CD4-positive, alpha-beta T cell treated with Interleukin-6 for 4 hours (primary cell): ENCODE results near the gene PTPRC.
A peak's percentile ranks its signal among the peaks of the same experiment; 100 is the strongest.

Experiments
- DNase-seq: peaks from one replicate; pipeline ENCODE4 v3.0.0-alpha.2; 2020; ENCODE audit warnings: mixed read lengths

Gene PTPRC

DNA sequence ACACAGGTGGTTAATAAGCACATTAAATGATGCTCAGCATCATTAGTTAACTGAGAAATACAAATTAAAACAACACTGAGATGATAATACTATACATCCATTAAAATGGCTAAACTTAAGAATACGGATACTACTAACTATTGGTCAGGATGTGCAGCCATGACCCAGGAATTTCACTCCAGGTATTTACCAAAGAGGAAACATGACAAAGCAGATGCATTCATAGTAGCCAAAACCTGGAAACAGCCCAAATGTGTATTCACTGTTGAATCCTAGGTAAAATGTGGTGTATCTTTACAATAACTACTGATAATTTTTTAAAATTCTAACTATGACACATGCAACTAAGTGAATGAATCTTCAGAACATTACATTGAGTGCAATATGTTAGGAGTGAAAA, 73.0 kb downstream of the PTPRC start:
- no peak for DNase-seq

DNA sequence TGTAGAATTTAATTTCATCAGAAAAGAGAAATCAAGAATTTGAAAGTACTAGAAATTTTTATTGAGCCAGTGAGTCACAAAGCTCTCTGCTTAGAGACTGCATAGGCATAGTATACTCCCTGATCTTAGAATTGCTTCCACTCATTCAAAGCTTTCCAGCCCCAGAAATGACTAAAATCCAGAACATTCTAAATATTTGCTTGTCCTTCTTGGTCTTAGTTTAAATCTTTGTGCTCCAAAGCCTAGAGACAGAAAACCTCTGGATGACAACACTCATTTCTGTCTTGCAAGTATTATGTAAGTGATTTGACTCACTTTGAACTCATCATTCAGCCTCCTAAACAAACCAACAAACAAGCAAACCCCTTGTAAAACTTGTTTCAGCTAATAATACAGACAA, 74.2 kb downstream of the PTPRC start:
- DNase-seq: no peak

DNA sequence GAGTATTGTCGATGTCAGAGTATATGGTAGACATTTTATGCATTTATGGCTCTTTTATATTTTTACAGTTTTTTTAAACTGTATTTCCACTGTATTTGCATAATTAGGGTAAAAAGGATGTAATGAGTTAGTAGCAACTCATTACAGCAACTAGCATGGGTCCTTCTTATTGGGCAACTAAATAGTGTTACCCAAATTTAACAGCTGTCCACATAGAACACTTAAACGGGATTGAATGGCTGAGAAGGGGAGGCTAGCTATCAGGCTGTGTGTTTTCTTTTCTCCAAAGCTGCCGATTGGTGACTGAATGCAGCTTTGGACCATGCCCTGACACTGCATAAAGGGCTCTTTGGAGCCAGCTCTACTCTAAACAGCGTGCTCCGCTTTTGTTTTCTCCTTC, 75.4 kb downstream of the PTPRC start:
- DNase-seq: no peak

DNA sequence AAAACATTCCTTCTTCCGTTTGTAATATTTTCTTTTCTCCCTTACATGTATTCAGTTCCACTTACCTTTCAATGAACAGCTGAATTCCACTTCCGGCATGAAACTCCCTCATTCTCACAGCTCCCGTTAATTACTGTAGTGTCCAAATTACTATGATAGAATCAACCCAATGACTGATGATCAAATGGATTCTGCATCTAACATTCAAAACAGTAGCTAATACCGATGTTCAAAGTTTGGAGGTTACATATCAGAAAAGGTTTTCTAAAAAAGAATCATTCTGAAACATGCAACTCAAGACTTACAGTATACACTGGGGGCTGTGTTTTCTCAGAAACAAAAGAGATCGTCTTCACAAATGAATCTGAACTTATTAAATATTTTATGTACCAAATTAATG, 77.2 kb downstream of the PTPRC start:
- DNase-seq: no peak

DNA sequence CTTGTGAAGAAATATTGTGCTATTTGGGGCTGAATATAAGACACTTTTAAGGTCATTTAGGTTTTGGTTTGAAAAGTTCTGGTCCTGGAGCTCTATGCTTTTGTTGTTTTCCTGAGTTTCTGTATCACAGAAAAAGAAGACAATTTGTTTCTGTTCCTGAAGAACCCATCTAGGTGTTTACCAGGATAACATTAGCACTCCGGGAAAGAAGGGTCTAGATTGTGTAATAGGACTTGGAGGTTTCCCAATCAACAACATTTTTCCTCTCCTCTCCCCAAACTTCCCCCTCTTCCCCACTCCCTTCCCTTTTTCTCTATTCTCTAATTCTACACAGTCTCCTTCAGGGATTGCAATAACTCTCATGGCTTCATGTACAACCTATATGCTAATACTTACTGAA, 78.7 kb downstream of the PTPRC start:
- no peak for DNase-seq

DNA sequence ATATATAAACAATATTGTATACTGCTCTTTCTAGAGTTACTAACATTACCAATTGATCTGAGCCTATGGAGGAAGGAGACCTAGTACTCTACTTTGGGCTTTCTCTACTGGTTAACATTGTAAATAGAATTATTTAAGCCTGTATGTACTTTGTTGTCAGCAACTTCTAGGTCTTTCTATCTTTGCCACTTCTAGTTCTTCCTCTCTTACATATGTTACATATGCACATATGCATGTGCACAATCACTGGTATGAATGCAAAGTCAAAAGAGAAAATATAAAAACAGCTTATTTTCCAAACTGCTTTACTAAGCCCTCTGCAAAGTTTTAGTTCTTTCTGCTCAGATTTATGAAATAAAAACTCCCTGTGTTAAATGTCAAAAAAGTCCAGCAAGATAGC, 84.3 kb downstream of the PTPRC start:
- no peak for DNase-seq

DNA sequence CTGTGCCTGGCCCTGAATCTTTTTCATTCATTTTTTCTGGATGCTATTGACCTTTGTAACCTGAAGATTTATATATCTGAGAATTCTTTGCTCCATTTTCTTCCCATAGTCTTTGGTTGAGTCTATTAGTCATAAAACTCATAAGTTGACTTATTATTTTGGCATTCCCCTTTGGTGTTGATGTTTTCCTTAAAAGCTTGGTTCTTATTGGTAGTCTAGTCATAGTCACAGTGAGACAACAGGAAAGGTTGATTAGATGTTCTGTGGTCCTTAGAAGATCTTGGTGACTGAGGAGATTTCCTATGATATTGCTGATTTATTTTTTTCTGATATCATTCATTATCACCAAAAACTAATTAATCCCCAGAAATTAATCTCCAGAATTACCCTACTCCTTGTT, 86.2 kb downstream of the PTPRC start:
- no peak for DNase-seq

DNA sequence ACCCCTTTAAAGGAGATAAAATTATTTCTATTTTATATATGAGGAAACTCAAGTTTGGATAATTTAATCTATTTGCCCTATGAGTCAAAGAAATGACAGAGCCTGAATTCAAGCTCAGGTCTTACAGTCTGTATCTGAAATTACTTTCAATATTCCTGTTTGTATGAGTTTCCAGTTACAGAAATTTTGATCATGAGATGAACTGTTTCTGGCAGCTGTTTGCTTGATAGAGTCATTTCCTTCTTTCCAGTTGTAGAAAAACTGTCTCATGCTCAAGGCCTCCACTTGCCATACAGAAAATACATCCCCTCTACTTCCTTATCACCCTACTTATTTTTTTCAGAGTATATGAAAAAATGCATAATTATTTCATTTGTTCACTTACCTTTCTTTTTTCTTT, 87.6 kb downstream of the PTPRC start:
- DNase-seq: no peak

DNA sequence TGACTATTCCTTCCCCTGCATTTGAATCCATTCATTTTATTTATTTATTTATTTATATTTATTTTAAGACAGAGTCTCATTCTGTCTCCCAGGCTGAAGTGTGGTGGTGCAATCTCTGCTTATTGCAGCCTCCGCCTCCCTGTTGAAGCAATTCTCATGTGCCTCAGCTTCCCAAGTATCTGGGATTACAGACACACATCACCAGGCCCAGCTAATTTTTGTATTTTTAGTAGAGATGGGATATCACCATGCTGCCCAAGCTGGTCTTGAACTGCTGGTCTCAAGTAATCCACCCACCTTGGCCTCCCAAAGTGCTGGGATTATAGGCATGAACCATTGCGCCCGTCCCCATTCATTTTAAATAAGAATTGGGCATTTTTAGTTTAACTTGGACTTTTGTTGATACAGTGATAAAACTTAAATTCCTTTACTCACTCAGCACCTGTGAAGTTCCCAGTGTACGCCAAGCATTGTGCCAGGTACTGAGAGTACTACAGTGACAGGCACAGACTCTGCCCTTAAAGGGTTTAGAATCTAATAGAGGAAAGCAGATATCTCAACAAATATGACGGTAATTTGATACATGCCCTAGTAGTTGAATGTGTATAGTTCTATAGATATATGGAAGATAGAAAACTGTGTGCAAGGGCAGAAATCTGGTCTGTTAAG, 90.5 kb downstream of the PTPRC start:
- no peak for DNase-seq

DNA sequence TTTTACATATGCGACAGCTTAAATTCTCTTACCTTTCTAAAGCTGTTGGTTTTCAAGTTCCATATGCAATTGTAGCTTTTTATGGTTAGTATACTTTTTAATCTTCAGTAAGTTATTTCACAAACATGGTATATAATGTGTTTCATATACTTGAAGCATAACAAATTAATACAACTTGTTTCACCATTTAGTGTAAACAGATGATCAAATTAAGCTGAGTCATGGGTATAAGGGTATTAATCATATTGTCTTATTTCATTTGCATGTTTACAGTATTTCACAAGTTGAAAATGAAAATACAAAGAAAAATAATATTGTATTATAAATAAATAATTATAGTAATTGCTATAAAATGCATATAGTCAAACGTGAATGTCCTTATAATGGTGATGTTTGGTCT, 92.1 kb downstream of the PTPRC start:
- DNase-seq: no peak

DNA sequence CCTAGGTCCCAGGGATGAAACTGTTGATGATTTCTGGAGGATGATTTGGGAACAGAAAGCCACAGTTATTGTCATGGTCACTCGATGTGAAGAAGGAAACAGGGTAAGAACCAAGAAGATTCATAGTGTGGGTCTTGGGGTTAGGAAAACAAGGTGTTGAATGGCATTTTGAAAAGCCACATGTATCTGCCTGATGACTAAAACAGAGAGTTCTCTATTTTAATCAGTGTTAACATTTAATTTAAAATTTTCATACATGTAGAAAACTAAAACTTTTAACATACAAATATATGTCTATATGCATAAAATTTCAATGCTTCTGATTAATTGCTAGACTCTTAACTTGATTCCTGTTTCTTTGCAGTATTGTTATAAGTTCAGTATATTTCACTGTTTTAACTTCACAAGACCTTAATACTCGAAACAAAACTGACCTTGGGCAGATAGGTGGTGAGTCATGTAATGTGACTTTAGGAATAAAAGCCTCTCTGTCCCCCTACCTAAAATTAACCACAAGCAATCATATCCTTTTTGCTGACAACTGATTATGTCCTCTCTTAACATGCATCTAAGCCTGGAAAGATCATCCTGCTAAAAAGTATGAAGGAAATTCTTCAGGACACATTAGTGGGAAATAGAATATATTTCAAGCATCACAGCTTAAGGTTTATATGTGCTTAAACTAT, 95.6 kb downstream of the PTPRC start:
- no peak for DNase-seq

DNA sequence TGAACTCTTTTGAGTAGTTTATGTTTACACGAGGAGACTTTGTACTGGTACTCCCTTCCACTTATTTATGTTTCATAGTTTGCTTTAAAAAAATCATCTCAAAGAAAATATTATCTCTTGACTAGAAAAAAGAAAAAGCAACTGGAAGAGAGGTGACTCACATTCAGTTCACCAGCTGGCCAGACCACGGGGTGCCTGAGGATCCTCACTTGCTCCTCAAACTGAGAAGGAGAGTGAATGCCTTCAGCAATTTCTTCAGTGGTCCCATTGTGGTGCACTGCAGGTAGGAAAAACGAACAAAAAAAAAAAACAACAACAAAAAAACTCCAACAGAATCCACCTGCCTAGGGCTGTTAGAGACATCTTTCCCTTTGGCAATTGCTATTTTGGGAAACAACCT, 102.9 kb downstream of the PTPRC start:
- peak; percentile 27 for DNase-seq

DNA sequence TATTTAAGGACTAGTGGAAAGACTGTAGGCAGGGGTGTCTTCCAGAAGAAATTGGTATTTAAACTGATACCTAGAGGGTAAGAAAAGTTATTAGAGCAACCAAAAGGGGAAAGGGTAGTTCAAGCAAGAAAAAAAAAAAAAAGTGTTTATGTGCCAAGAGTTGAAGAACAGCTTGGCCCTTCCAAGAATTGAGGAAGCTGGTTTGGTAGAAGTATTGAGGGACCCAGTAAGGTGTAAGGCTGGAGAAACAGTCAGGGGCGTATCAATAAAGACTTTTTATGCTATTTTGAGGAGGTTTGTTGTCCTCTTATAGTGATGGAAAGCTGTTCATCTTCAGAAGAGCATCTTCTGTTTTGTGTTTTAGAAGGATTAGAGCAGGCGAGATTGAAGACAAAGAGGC, 108.3 kb downstream of the PTPRC start:
- no peak for DNase-seq

DNA sequence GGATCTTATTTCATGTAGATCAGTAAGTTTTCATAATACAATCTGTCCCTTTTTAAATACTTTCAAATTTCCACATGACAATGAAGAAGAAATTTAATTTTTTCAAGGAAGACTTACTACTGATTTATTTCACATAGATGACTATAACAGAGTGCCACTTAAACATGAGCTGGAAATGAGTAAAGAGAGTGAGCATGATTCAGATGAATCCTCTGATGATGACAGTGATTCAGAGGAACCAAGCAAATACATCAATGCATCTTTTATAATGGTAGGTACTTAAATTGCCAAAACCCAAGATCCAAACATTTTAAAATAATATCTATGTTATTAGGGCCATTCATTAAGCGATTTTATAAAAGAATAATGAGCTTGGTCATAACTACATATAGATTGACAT, 110.4 kb downstream of the PTPRC start:
- DNase-seq: no peak

DNA sequence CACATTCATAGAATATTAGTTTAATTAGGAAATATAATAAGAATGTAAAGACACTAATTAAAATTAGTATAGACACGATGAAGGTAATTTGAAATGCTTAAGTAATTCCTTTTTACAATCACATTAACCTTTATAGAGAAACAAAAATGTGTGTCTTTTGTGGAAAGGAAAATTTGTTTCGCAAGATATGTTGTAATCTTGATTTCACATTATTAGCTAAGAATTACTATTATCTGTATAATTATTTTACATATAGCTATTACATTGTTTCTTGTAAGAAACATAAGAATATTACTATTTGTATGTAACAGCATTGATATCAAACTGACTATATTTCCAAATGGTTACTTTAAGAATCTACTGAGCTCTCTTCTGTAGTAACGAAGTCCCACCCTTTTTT, 111.2 kb downstream of the PTPRC start:
- no peak for DNase-seq

DNA sequence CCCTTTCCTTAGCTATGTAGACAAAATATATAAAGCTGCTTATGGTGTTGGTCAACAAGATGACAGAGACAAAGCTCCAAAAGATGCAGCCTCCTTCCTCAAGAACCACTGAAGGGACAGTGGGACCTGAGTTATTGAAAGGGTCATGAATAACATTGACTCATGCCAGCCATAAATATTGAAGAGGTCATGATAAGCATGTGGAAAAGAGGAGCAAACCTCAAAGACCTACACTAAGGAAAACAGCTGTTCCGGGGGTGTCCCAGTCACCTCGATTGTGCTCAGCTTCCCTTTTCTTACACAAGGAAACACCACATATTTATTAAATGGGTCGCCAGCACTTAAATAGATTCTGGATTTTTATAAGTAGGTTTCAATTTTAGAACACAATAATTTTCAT, 112.9 kb downstream of the PTPRC start:
- DNase-seq: no peak

DNA sequence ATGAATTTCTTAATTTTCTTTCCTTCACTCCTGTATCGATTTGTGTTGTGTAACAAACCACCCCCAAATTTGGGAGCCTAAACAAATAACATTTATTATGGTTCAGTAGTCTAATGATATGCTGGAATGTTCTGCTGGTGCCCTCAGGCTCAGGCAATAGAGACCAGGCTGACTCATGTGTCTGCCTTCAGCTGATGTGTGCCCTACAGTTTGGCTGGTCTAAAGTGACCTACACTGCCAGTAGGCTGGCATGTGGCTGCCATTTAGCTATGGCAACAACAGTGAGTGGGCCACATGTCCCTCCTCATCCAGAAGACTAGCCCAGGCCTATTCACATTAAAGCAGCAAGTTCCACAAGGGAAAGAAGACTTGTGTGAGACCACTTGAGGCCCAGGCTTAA, 115.8 kb downstream of the PTPRC start:
- DNase-seq: no peak

DNA sequence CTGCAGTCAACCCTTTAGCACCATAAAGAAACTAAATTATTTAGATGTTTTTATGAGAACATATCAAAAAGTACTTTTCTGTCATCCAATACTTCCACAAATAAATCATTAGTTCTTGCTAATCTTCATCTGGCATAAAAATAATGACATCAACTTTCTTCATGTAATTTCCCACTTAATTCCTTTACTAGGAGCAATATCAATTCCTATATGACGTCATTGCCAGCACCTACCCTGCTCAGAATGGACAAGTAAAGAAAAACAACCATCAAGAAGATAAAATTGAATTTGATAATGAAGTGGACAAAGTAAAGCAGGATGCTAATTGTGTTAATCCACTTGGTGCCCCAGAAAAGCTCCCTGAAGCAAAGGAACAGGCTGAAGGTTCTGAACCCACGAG, 116.9 kb downstream of the PTPRC start:
- DNase-seq: no peak

DNA sequence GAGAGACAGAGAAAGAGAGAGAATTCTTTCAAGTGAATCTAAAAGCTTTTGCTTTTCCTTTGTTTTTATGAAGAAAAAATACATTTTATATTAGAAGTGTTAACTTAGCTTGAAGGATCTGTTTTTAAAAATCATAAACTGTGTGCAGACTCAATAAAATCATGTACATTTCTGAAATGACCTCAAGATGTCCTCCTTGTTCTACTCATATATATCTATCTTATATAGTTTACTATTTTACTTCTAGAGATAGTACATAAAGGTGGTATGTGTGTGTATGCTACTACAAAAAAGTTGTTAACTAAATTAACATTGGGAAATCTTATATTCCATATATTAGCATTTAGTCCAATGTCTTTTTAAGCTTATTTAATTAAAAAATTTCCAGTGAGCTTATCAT, 117.6 kb downstream of the PTPRC start:
- DNase-seq: no peak

DNA sequence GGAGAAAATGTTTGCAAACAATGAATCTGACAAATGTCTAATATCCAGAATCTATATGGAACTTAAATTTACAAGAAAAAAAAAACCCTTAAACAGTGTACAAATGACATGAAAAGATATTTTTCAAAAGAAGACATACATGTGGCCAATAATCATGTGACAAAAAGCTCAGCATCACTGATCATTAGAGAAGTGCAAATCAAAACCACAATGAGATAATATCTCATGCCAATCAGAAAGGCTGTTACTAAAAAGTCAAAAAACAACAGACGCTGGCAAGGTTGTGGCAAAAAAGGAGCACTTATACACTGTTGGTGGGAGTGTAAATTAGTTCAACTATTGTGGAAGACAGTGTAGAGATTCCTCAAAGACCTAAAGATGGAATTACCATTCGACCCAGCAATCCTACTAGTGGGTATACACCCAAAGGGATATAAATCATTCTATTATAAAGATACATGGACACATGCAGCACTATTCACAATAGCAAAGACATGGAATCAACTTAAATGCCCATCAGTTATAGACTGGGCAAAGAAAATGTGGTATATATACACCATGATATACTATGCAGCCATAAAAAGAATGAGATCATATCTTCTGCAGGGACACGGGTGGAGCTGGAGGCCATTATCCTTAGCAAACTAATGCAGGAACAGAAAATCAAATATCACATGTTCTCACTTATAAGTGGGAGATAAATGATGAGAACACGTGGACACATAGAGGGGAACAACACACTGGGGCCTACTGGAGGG, 123.2 kb downstream of the PTPRC start:
- no peak for DNase-seq

DNA sequence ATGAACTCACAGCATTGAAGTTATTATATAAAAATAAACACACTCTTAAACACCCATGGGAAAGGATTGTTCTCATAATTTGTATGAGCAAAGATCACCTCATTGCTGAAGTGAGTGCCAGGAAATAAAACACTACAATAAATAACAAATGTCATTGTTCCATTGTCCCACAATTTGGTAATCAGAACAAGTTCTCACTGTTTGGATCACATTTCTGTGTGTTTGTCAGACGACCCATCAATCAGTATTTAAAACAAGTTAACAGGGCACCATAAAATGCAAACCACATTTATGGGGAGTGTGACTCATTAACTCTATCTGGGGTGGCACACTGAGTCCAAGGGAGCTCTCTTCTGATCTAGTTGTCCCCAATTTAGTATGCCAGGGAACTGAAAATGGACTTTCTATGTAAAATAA, 124.5 kb downstream of the PTPRC start:
- no peak for DNase-seq

DNA sequence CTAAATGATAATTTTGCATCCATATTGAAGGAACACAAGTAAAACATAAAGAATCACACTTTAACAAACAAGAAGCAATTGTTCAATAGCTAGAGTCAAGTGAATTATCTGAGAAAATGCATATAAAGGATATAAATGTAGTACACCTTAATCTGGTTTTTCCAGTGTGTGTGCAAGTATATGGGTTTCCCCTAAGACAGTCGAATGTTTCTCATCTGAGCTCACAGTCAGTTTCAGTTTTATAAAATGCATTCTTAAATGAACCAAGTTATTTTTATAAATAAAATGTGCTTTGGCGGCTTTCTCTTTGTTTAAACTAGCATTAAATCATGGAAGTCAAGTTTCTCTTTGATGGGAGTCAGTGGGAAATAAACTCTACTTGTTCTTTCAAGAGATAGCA, 125.9 kb downstream of the PTPRC start:
- DNase-seq: no peak

DNA sequence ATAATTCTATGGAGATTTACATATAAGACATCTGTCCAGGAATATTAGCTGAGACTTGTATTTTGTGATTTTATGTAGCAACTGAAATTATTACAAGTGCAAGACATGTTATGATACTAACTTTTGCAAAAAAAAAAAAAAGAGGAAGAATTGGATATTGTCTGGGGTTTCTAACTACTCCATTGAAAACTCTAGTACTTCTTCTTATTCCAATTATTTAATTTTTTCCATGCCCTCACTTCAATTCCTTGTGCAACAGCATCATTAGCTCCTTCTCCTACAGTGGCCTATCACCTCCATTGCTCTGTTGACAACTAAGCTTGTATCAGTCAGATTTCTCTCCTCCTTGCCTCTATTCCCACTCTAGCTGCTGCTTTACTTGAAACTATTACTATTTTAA, 126.6 kb downstream of the PTPRC start:
- no peak for DNase-seq

DNA sequence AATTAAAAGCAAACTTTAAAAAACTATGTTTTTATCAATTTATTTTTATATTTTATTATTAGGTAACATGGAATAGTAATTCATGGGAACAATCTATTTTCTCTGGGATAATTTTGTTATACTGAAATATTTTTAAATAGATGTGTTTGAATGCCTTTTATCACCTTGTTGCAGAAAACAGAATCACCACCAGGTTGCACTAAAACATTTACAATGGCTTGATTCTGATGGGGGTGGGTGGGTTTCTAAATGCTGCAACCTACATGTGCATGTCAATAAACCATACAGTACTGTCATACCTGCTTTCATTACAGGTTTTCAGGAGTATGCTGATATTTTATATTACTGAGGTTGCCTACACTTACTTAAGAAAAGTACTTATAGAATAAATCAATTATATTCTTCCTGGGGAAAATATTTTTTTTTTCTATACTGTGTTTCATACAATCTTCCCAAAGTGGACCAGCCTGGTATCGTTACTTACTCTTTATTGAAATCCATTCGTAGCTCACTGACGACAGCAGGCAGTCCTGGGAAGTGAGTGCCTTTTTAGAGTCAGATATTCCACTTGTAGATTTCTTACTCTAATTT, 132.8 kb downstream of the PTPRC start:
- DNase-seq: no peak
